Measurements from ENCODE around the gene NSRP1. TPM values are rescaled to one million over a fixed set of nuclear protein-coding genes. Genes with fewer than 3 reads are reported as not detected.
"Not testable (repeated sequence)": the region's sequence is repeated elsewhere in the genome, so short reads cannot be mapped to it uniquely, and the experiment has no call there.

The NSRP1 gene
- total and polyA plus RNA-seq, 11 donors = 10.6 to 36.6 (median 25.1) TPM

GRCh38 chr17:30132615-30133014 lies 16.0 kb downstream of the NSRP1 start:
- WGBS, 4 donors = 93 to 98% (median 96%) methylated on average over 3 of the region's 3 CpGs
- ATAC-seq (no peak), DNase-seq (no peak)
- Histone ChIP-seq H3K4me1 (peaks cover 0 to 21% (median 6%) of the 10 kb centered on the region in 12 donors), H3K36me3 (peaks cover 0 to 70% (median 22%) of the 10 kb centered on the region in 9 donors), H3K4me3 (no peak overlapping the region), H3K9me3 (no peaks in the 10 kb centered on the region), H3K27me3 (no peaks in the 10 kb centered on the region), H3K27ac (no peak overlapping the region)
- TF ChIP-seq POLR2A (IDR thresholded peaks at IDR 0.05) = no peak
- TF ChIP-seq, protein P1, sequence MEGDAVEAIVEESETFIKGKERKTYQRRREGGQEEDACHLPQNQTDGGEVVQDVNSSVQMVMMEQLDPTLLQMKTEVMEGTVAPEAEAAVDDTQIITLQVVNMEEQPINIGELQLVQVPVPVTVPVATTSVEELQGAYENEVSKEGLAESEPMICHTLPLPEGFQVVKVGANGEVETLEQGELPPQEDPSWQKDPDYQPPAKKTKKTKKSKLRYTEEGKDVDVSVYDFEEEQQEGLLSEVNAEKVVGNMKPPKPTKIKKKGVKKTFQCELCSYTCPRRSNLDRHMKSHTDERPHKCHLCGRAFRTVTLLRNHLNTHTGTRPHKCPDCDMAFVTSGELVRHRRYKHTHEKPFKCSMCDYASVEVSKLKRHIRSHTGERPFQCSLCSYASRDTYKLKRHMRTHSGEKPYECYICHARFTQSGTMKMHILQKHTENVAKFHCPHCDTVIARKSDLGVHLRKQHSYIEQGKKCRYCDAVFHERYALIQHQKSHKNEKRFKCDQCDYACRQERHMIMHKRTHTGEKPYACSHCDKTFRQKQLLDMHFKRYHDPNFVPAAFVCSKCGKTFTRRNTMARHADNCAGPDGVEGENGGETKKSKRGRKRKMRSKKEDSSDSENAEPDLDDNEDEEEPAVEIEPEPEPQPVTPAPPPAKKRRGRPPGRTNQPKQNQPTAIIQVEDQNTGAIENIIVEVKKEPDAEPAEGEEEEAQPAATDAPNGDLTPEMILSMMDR (IDR thresholded peaks at IDR 0.05) = no peak
- intact Hi-C loops (cut with DNase I) = loop anchor here in 1 of 10 donors (5.0 kb wide), 1 partner anchor 150 kb away; no protein-coding TSS in a partner anchor

- Histone ChIP-seq H3K4me3 (no peak overlapping the region), H3K4me1 (peaks cover 0 to 26% (median 7%) of the 10 kb centered on the region in 12 donors), H3K27me3 (no peaks in the 10 kb centered on the region), H3K27ac (no peak overlapping the region), H3K36me3 (peaks cover 0 to 66% (median 16%) of the 10 kb centered on the region in 9 donors), H3K9me3 (no peaks in the 10 kb centered on the region)
- DNase-seq (no peak), ATAC-seq (no peak)
- TF ChIP-seq POLR2A (IDR thresholded peaks at IDR 0.05) = no peak
- TF ChIP-seq, protein P1 (IDR thresholded peaks at IDR 0.05) = no peak
- 96 to 100% (median 97%) methylated on average over 3 of the region's 3 CpGs for WGBS, 4 donors
- intact Hi-C loops (cut with DNase I) = loop anchor here in 1 of 10 donors (5.0 kb wide), 1 partner anchor 149 kb away; no protein-coding TSS in a partner anchor
Measured at GRCh38 chr17:30133197-30133596, 16.6 kb downstream of the NSRP1 start.

GRCh38 chr17:30134551-30134950 lies 17.9 kb downstream of the NSRP1 start:
- H3K4me3 ChIP-seq = no peak overlapping the region
- intact Hi-C loops (cut with DNase I) = loop anchor here in 1 of 10 donors (5.0 kb wide), 1 partner anchor 148 kb away; no protein-coding TSS in a partner anchor
- ATAC-seq (no peak), DNase-seq (no peak)
- H3K36me3 ChIP-seq = peaks cover 0 to 55% (median 13%) of the 10 kb centered on the region in 9 donors
- H3K27me3 ChIP-seq = no peaks in the 10 kb centered on the region
- no peak for TF ChIP-seq POLR2A (IDR thresholded peaks at IDR 0.05)
- TF ChIP-seq, protein P1 (IDR thresholded peaks at IDR 0.05) = no peak
- peaks cover 0 to 29% (median 7%) of the 10 kb centered on the region in 12 donors for H3K4me1 ChIP-seq
- H3K9me3 ChIP-seq = no peaks in the 10 kb centered on the region
- H3K27ac ChIP-seq = no peak overlapping the region

DNA sequence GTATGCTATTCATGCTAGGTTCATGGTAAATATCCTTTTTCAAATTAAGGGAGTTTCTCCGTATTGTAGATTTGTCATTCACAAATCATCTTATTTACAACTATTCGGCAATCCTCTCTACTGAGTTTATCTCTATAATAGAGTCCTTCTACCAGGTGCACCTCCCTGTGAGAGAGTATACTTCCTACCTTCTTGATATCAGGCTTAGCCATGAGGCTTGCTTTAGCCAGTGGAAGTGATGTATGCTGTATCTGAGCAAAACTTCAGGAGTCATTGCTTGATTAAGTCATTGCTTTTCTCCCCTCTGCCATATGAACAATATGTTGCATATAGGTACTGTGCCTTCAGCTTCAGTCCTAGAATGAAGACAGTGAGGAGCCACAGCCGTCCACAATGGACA lies 20.5 kb downstream of the NSRP1 start:
- Histone ChIP-seq H3K4me3 (no peak overlapping the region), H3K4me1 (peaks cover 0 to 29% (median 7%) of the 10 kb centered on the region in 12 donors), H3K36me3 (peaks cover 0 to 37% (median 12%) of the 10 kb centered on the region in 9 donors), H3K9me3 (no peaks in the 10 kb centered on the region), H3K27me3 (no peaks in the 10 kb centered on the region), H3K27ac (no peak overlapping the region)
- intact Hi-C loops (cut with DNase I) = no loop called here
- no peak for TF ChIP-seq POLR2A (IDR thresholded peaks at IDR 0.05)
- TF ChIP-seq, protein P1 (IDR thresholded peaks at IDR 0.05) = no peak
- ATAC-seq (no peak), DNase-seq (no peak)
- 86 to 93% (median 88%) methylated on average over 3 of the region's 3 CpGs for WGBS, 4 donors

GRCh38 chr17:30147860-30148259 lies 31.2 kb downstream of the NSRP1 start:
- H3K4me3 ChIP-seq; H3K9me3 ChIP-seq; ATAC-seq; H3K4me1 ChIP-seq; H3K27ac ChIP-seq; DNase-seq; intact Hi-C loops (cut with DNase I); H3K27me3 ChIP-seq: not testable (repeated sequence)
- WGBS, 4 donors = 95 to 99% (median 96%) methylated on average over 6 of the region's 6 CpGs
- H3K36me3 ChIP-seq = peaks cover 0 to 16% (median 3%) of the 10 kb centered on the region in 9 donors
